Stimulated activated CD4-positive, alpha-beta T cell treated with anti-CD3 and anti-CD28 coated beads, Interleukin-2, amount 100 ng/mL, for 4 hours (primary cell): ENCODE results near the gene PLEKHG5.

Experiments used
- DNase-seq: peaks from one replicate; pipeline ENCODE4 v3.0.0-alpha.2; 2020; ENCODE audit warnings: low read depth

PLEKHG5 gene

DNA sequence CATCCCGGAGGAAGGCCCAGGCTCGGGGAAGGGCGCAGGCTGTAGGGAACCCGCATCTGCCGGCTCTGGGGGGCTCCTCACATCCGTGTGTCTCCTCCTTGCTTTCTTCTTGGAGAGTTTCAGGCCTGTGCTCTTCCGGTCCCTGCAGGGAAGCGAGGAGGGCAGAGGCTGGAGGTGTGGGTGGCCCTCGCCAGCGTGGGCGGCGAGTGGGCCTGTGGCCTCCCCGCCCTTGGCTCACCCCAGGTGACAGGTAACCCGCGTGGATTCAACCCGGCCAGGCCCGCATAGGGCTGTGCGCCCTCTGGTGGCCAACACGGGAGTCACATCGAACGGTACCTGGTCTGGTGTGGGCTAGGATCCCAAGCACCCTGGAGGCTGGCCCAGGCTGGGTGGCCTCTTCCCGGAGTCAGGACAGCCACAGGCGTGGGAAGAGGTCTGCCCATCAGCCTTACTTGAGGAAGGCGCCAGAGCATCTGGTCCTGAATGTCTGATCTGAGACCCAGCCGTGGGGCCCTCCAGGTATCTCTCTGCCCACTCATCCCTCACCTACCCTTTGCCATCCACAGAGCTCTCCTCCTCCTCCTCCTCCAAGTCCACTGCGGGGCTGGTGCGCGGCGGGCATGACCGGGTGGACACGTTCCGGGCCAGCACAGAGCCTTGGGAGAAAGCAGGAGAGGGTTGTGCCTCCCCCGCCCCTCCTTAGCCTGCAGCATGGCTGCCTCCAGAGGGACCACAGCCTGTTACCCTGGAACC lies 15.9 kb downstream of the PLEKHG5 start:
- DNase-seq, result peak; percentile 72

GRCh38 chr1:6474815-6475282 lies 16.6 kb downstream of the PLEKHG5 start:
- DNase-seq, result no peak

- no peak for DNase-seq
Measured at GRCh38 chr1:6473974-6474814, 17.3 kb downstream of the PLEKHG5 start.

- no peak for DNase-seq
Measured at GRCh38 chr1:6473156-6473555, 18.3 kb downstream of the PLEKHG5 start.

GRCh38 chr1:6472391-6472790 lies 19.1 kb downstream of the PLEKHG5 start:
- DNase-seq, result no peak

GRCh38 chr1:6471970-6472368 lies 19.5 kb downstream of the PLEKHG5 start:
- DNase-seq, result no peak

GRCh38 chr1:6471086-6471969 lies 20.1 kb downstream of the PLEKHG5 start:
- DNase-seq, result no peak

DNA sequence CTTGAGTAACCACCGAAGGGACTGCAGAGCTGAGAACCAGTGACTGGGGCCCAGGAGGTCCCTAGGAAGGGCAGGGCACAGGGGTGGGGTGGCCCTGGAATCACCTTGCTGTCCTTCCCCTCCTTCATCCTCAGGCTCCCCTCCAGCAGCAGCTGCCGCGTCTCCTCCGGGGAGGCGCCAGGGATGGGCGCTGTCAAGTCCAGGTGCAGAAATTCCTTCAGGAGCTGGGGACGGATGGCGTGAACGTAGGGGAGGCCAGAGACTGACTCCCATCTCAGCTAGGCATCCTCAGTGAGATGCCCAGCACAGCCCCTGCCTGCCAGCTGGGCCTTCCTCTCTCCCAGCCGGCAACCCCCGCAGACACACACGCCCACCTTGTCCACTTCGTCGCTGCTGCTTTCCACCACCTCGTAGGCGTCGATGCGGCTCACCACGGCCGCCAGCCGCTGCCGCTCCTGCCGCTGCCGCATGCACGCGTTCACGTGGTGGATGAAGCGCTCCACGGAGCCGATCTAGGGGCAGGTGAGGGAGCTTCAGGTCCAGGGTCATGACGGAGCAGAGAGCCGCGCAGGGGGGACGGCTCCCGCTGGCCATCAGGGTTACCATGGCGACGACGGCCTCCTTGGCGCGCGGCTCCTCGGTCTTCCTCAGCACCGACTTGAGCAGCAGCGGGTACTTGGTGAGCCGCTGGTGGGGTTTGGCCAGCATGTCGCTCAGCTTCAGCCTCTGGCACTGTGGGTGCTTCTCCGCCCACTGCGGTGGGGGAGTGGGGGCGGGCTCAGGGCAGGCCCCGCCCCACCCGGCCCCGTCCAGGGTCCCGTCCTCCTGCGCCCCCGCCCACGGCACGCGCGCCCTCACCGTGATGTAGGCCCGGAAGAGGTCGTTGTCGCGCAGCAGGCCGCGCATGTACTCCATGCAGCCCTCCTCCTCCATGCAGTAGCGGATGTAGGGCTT lies 21.1 kb downstream of the PLEKHG5 start:
- DNase-seq, result no peak

GRCh38 chr1:6468729-6469461 lies 22.6 kb downstream of the PLEKHG5 start:
- DNase-seq, result no peak

DNA sequence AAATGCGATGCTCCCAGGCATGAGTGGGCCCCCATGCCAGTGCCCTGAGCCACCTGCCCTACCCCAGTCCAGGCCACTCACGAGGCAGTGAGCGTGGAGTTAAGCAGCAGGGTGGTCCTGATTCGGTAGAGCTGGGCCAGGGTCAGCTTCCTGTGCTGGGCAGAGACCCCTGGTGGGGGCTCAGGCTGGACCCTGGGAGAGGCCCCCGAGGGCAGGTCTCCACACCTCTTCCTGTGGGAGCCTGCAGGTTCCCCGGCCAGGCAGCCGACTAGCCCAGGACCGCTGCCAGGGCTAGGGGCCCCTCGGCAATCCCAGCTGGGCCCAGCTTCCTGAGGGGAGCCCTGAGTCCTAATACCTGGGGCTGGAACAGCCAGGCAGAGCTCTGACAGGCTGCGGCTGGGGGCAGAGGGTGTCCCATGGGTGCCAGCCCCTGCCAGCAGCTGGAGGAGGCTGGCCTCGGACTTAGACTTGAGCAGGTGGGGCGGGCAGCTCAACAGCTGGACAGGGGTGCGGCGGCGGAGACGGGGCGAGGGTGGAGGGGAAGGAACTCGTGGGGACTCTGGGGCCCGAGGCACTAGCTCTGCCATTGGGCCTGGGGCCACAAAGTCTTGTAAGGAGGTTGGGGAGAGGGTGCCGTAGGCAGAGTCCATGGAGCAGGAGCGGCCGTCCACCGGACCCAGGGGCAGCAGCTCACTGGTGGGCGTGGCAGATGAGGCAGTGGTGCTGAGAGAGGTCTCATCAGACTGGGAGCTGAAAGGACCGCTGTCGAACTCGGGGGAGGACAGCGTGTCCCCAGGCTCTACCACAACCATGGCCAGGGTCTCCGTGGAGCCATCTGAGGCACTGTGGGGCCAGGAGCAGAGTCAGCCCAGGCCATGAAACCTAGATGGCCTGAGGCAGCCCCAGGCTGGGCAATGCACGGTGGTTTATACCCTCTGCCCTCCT lies 23.5 kb downstream of the PLEKHG5 start:
- no peak for DNase-seq

GRCh38 chr1:6467224-6467623 lies 24.2 kb downstream of the PLEKHG5 start:
- DNase-seq, result no peak

- no peak for DNase-seq
Measured at GRCh38 chr1:6466751-6467150, 24.7 kb downstream of the PLEKHG5 start.

- DNase-seq, result peak; percentile 57
Measured at GRCh38 chr1:6466023-6466422, 25.4 kb downstream of the PLEKHG5 start, which contains the start of gene TNFRSF25. TNFRSF25 (minus strand) TSS chr1:6466173; CDS start chr1:6466107, 66 bp downstream.

DNA sequence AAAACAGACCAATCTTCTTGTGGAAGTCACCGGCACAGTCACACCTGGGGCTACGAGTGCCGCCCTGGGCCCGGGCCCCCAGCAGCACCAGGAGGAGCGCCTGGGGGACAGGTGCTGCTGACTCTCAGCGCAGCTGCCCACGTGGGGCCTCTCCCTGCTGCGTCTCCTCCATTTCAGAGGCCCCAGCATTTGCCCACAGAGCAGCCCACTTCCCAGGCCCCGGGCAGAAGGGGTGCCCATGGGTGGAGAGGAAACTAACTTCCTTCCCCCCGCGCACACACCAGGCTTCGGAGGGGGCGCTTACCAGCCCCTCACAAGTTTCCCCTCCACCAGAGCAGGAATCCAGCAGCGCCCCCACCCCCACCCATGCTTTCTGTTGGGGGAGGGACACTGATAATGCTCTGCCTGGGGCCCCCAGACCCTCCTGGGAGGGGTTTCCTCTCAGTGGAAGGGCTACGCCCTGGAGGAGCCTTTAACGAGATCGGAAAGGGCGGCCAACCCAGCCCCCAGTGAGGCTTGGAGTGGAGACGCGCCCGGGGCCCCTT lies 25.9 kb downstream of the PLEKHG5 start:
- DNase-seq, result peak; percentile 44

DNA sequence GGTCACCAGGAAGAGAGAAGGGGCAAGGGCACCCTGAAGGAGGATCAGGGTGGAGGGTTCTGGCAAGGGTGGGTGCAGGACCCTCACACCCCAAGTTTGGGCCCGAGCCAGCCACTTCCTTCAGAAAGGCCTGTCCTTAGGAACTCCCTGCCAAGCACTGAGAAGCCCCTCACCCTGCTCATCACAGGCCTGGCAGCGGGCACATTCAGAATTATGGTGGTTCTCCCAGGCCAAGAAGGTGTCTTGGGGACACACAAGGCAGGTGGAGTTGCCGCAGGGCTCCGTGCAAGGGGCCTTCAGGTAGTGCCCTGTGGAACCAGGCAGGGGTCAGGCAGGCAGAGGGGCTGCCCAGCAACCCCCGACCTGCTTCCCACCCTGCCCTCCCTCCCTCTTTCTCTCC lies 26.6 kb downstream of the PLEKHG5 start:
- no peak for DNase-seq

- no peak for DNase-seq
Measured at GRCh38 chr1:6464514-6464836, 27.0 kb downstream of the PLEKHG5 start.

DNA sequence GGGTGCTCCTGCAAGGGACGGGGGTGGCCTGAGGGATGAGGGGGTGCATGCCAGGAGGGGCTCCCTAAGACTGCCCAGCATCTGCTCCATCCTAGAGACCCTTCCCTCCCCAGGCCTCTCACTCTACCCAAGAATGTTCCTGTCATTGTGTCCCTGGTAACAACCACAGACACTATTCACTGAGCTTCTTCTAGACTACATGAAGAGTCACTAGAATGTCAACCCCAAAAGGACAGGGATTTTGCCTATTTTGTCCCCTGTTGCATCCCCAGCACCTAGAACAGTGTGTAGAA lies 28.4 kb downstream of the PLEKHG5 start:
- no peak for DNase-seq

DNA sequence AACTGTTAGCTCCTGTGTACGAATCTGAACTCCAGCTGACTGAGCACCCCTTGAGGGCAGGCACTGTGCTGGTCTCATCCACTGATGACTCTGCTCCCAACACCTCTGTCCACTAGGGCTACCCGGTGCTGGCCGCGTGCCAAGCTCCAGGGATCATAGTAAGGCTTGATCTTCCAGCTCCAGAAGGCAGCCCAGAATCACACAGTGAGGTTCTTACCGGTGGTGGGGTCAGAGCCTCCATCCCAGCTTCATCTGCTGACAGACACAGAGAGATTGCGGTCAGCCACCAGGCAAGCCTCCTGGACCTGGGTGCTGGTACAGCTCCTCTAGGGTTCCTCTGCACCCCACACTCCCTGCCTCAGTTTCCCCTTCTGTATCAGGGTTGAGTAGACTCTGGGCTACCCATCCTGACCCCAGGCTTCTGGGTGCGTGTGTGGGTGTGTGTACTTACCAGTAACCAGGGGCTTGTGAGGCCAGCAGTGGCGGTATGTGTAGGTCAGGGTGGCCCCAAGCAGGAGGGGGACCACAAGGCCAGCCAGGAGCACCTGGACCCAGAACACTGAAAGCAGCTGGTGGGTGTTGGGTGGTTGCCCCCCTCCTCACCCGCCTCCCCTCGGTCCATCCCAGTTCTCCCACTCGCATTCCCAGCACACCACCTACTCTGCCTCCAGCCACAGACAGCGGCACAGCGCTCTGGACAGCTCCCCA lies 28.9 kb downstream of the PLEKHG5 start:
- DNase-seq, result no peak
